ENCODE results near the gene POLR3H.
A peak's percentile ranks its signal among the peaks of the same experiment; 100 is the strongest.

POLR3H gene

GRCh38 chr22:41523464-41524221, 20.6 kb downstream of the POLR3H start:
- no peak for DNase-seq

GRCh38 chr22:41522813-41523212, 21.5 kb downstream of the POLR3H start:
- no peak for DNase-seq

GRCh38 chr22:41521126-41521525, 23.1 kb downstream of the POLR3H start:
- peak in 1 of 51 donors; percentile 21 for DNase-seq

- DNase-seq: no peak
These were observed 26.3 kb downstream of the POLR3H start for GRCh38 chr22:41518048-41518347.

GRCh38 chr22:41517172-41518047, 26.9 kb downstream of the POLR3H start:
- DNase-seq: peak in 47 of 51 donors; percentile 29 to 92 (median 67)

GRCh38 chr22:41516462-41516861, 27.8 kb downstream of the POLR3H start:
- DNase-seq: no peak

- DNase-seq: peak in 26 of 51 donors; percentile 27 to 79 (median 50)
These were observed 30.9 kb downstream of the POLR3H start for GRCh38 chr22:41513391-41513790.

- peak in 3 of 51 donors; percentile 15 to 54 (median 23) for DNase-seq
These were observed 31.7 kb downstream of the POLR3H start for GRCh38 chr22:41512421-41513194.

GRCh38 chr22:41511521-41511968, 32.7 kb downstream of the POLR3H start:
- DNase-seq: no peak

- DNase-seq: peak in 49 of 51 donors; percentile 40 to 96 (median 80)
These were observed 35.5 kb downstream of the POLR3H start for GRCh38 chr22:41508770-41509170.

GRCh38 chr22:41507330-41508063, 36.8 kb downstream of the POLR3H start:
- no peak for DNase-seq

- no peak for DNase-seq
These were observed 38.6 kb downstream of the POLR3H start for GRCh38 chr22:41505511-41506220.

GRCh38 chr22:41504816-41505215, 39.5 kb downstream of the POLR3H start:
- DNase-seq: no peak

- DNase-seq: peak in 2 of 51 donors; percentile 11 to 31
These were observed 39.9 kb downstream of the POLR3H start for GRCh38 chr22:41504397-41504796.

- peak in 10 of 51 donors; percentile 13 to 32 (median 20) for DNase-seq
These were observed 43.1 kb downstream of the POLR3H start for GRCh38 chr22:41501209-41501608.

- no peak for DNase-seq
These were observed 44.0 kb downstream of the POLR3H start for GRCh38 chr22:41500303-41500702.

GRCh38 chr22:41499624-41500280, 44.5 kb downstream of the POLR3H start:
- no peak for DNase-seq

GRCh38 chr22:41498303-41498835, 45.9 kb downstream of the POLR3H start:
- no peak for DNase-seq

- DNase-seq: no peak
These were observed 52.7 kb downstream of the POLR3H start for GRCh38 chr22:41491374-41492100.
